Activated T-cell treated with anti-CD3 and anti-CD28 coated beads, Interleukin-2, amount 50 U/mL, for 4 hours (primary cell): ENCODE measurements around the gene KRT2. TPM values are rescaled to one million over a fixed set of nuclear protein-coding genes. Genes with fewer than 3 reads are reported as not detected.

Source experiments
- ATAC-seq, 2 donors: fragments of 200-7000 bp; cut with Tn5 transposase; one replicate each; pipeline ENCODE4 v1.10.0; 2021
- DNase-seq: peaks from one replicate; pipeline ENCODE4 v3.0.0-alpha.2; 2020
- H3K27me3 Mint-ChIP-seq: one replicate; pipeline ENCODE4 v1.8.0; 2021; ENCODE audit warnings: low read depth, mixed read lengths
- H3K36me3 Mint-ChIP-seq: one replicate; pipeline ENCODE4 v1.8.0; 2022; ENCODE audit warnings: mixed read lengths; ENCODE audit not compliant: insufficient read depth
- H3K4me1 Mint-ChIP-seq: one replicate; pipeline ENCODE4 v1.8.0; 2021; ENCODE audit warnings: low read depth, mixed read lengths
- H3K4me3 Mint-ChIP-seq: one replicate; pipeline ENCODE4 v1.8.0; 2021; ENCODE audit warnings: mild to moderate bottlenecking, moderate library complexity, mixed read lengths
- H3K9me3 Mint-ChIP-seq: one replicate; pipeline ENCODE4 v1.8.0; 2021; ENCODE audit warnings: mixed read lengths
- total RNA-seq, 3 donors: library from RNA; stranded (reverse); gene quantifications; one replicate each; pipeline ENCODE4 v1.2.1, GENCODE V29; 2021

Gene KRT2
- total RNA-seq, 3 donors from 2014 or later = not detected

DNA sequence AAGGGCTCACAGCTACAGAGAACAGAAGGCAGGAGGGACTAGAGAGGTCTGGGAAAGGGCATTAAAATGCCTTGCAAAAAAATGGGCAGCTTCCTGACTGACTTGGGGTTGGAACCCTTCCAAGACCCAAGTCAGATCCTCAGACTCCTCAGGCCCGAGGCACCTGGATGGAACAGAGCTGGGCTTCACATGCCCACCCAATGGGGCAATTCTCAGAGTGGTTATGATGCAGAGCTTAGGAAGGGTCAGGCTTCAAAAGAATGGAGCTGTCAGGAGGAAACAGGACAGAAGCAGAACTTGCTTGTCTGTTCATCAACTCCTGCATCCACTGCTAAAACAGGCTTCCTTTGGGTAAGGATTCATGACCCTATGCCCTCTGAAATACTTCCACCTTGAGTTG lies 37.9 kb upstream of the KRT2 start:
- ATAC-seq (no peak), DNase-seq (no peak)
- Mint-ChIP-seq H3K27me3 (peaks cover 4% of the 10 kb centered on the region), H3K9me3 (no peaks in the 10 kb centered on the region), H3K4me1 (peaks cover 45% of the 10 kb centered on the region), H3K36me3 (no peaks in the 10 kb centered on the region), H3K4me3 (no peak overlapping the region)

GRCh38 chr12:52689239-52689638 lies 37.2 kb upstream of the KRT2 start:
- ATAC-seq = no peak
- DNase-seq = no peak

DNA sequence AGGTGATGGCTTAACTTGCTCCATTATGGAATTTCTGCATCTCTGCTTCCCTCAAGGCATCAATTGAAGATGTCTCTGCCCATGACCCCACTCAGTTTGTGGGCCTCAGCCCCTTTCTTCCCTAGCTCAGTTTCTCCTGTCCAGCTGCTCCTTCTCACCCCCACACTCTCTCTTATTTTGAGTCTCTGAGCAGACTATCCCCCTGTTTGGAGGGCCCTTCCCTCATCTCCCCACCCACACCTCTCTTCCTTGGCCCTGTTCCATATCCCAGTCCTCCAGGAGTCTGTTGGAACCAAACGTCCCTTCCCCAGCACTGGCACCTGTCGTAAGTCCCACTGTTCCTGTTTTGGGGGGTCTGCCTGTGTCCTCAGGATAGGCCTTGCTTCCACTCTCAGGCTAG lies 36.5 kb upstream of the KRT2 start:
- H3K36me3 Mint-ChIP-seq = no peaks in the 10 kb centered on the region
- ATAC-seq (no peak), DNase-seq (no peak)
- H3K27me3 Mint-ChIP-seq = peaks cover 4% of the 10 kb centered on the region
- H3K9me3 Mint-ChIP-seq = no peaks in the 10 kb centered on the region
- H3K4me3 Mint-ChIP-seq = no peak overlapping the region
- peaks cover 49% of the 10 kb centered on the region for H3K4me1 Mint-ChIP-seq

More at GRCh38 chr12:52689239-52689638, 37.2 kb upstream of the KRT2 start:
- Mint-ChIP-seq H3K4me1 (peaks cover 45% of the 10 kb centered on the region), H3K27me3 (peaks cover 4% of the 10 kb centered on the region), H3K9me3 (no peaks in the 10 kb centered on the region), H3K4me3 (no peak overlapping the region), H3K36me3 (no peaks in the 10 kb centered on the region)

DNA sequence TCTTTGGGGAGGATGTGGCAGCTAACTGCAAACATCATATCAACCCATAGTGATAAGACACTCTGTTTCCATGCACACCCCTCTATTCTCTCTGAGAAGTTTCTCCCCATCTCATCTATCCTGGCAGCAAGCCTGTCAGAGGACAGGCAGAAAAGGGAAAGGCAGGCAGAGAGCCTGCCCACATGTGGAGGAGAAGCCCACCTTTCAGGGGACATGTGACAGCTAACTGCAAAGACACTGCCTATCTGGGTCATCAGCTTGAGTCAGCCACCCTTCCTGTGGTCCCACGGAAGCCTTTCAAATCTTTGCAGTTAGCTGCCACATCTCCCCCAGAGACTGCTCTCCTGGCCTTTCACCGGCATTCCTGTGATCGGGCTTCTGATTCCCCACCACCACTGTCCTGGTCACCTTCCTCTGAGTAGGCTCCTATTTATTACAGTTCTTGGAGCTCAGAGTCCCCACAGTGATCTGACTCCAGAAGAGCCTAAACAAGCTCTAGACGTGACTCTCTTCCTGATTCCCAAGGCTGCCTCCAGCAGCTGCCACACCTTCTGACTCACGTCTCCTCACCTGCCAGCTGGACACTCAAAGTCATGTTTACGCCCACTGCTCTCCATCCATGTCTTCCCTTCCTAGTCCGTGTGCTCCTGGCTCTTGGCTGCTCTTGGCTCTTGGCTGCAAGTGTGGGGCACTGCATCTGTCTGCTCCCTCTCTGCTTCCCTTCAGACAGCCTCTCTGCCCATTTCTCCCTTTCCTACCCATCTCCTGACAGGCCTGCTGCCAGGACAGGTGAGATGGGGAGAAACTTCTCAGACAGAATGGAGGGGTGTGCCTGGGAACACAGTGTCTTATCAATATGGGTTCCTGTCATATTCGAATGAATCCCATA lies 35.7 kb upstream of the KRT2 start:
- Mint-ChIP-seq H3K4me3 (no peak overlapping the region), H3K36me3 (no peaks in the 10 kb centered on the region), H3K27me3 (no peaks in the 10 kb centered on the region), H3K9me3 (no peaks in the 10 kb centered on the region), H3K4me1 (peaks cover 44% of the 10 kb centered on the region)
- DNase-seq (no peak), ATAC-seq (no peak)

DNA sequence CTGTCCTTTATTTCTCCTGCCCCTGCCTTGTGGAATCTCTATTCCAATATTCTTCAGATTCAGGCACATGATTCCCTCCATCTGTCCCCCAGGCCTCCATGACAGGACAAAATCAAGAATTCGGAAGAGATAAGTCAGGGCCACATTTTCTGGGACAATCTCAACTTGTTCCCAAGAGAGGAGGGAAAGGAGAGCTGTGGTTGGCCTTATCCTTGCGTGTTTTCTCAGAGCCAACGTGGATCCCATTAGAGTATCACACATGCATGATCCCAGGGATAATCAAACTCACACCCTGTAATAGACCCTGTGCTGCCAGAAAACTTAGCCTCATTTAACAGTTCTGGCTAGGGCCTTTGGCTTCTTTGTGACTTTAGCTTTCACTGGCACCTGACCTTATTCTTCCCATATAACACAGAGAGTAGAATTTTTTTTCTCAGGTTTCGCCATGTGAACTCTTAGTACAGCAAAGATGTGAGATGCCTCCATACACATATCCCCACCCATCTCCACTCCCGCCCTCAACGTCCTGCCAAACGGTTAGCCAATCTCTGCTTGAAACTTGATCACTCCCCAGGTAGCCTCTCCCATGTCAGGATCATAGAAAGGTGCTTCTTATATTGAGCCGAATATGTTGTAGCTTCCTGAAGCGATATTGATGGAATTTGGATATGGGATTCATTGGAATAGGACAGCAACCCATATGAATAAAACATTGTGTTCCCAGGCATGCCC lies 34.9 kb upstream of the KRT2 start:
- Mint-ChIP-seq H3K4me3 (no peak overlapping the region), H3K9me3 (no peaks in the 10 kb centered on the region), H3K36me3 (no peaks in the 10 kb centered on the region)

GRCh38 chr12:52686063-52686462 lies 34.1 kb upstream of the KRT2 start:
- DNase-seq = no peak
- Mint-ChIP-seq H3K36me3 (no peaks in the 10 kb centered on the region), H3K4me3 (no peak overlapping the region), H3K9me3 (no peaks in the 10 kb centered on the region), H3K4me1 (peaks cover 45% of the 10 kb centered on the region), H3K27me3 (no peaks in the 10 kb centered on the region)
- ATAC-seq = no peak

More for the DNA sequence above, 34.9 kb upstream of the KRT2 start:
- ATAC-seq = no peak
- DNase-seq = no peak
- Mint-ChIP-seq H3K27me3 (no peaks in the 10 kb centered on the region), H3K4me1 (peaks cover 45% of the 10 kb centered on the region)

- H3K27me3 Mint-ChIP-seq = no peaks in the 10 kb centered on the region
- no peaks in the 10 kb centered on the region for H3K36me3 Mint-ChIP-seq
- H3K4me1 Mint-ChIP-seq = peaks cover 46% of the 10 kb centered on the region
- no peak overlapping the region for H3K4me3 Mint-ChIP-seq
- no peak for ATAC-seq
- no peaks in the 10 kb centered on the region for H3K9me3 Mint-ChIP-seq
- no peak for DNase-seq
Observed at GRCh38 chr12:52685406-52685890, 33.4 kb upstream of the KRT2 start.

DNA sequence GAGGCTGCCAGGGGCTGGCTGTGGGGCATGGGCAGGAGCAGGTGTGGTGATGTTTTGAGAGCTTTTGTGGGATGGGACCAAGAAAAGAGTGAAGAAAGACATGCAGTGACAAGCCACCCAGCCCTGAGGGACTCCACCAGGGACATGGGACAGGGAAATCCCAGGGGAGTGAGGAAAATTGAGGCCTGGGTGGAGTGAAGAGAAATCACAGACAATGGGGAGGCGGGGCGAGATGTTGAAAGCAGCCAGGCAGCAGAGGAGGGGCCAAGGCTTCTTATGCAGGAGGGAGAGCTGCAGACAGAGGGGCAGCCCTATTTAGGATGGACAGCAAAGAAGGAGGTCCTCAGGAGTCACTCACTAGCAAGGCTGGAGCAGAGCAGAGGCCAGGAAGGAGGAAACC lies 32.4 kb upstream of the KRT2 start:
- no peak overlapping the region for H3K4me3 Mint-ChIP-seq
- ATAC-seq (no peak), DNase-seq (no peak)
- peaks cover 43% of the 10 kb centered on the region for H3K4me1 Mint-ChIP-seq
- no peaks in the 10 kb centered on the region for H3K27me3 Mint-ChIP-seq
- no peaks in the 10 kb centered on the region for H3K36me3 Mint-ChIP-seq
- no peaks in the 10 kb centered on the region for H3K9me3 Mint-ChIP-seq

GRCh38 chr12:52683575-52684300 lies 31.7 kb upstream of the KRT2 start:
- DNase-seq (no peak), ATAC-seq (no peak)
- H3K9me3 Mint-ChIP-seq = no peaks in the 10 kb centered on the region
- peaks cover 45% of the 10 kb centered on the region for H3K4me1 Mint-ChIP-seq
- H3K4me3 Mint-ChIP-seq = no peak overlapping the region
- H3K36me3 Mint-ChIP-seq = no peaks in the 10 kb centered on the region
- no peaks in the 10 kb centered on the region for H3K27me3 Mint-ChIP-seq

GRCh38 chr12:52682938-52683574 lies 31.0 kb upstream of the KRT2 start:
- H3K4me1 Mint-ChIP-seq = peaks cover 44% of the 10 kb centered on the region
- no peaks in the 10 kb centered on the region for H3K9me3 Mint-ChIP-seq

DNA sequence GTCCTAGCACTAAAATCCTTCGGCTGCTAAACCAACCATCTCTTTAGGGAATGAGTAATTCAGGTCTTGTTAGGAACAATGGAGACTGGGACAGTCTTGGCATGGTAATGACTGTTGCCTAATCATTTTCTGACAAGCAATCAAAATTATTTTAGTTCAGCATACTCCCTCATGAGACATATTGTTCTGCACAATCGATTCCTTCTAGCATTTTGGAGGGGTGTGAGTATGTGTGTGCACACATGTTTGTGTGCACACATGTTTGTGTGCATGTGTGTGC lies 30.3 kb upstream of the KRT2 start:
- Mint-ChIP-seq H3K4me1 (peaks cover 40% of the 10 kb centered on the region), H3K4me3 (no peak overlapping the region), H3K36me3 (no peaks in the 10 kb centered on the region), H3K27me3 (no peaks in the 10 kb centered on the region), H3K9me3 (no peaks in the 10 kb centered on the region)
- DNase-seq (no peak), ATAC-seq (no peak)

More at GRCh38 chr12:52682938-52683574, 31.0 kb upstream of the KRT2 start:
- Mint-ChIP-seq H3K36me3 (no peaks in the 10 kb centered on the region), H3K4me3 (no peak overlapping the region), H3K27me3 (no peaks in the 10 kb centered on the region)
- no peak for DNase-seq
- ATAC-seq = no peak

GRCh38 chr12:52681526-52682380 lies 29.7 kb upstream of the KRT2 start:
- DNase-seq (peak; percentile 15), ATAC-seq (peak; percentile 61 to 78)
- H3K4me3 Mint-ChIP-seq = no peak overlapping the region
- H3K4me1 Mint-ChIP-seq = peaks cover 38% of the 10 kb centered on the region
- H3K9me3 Mint-ChIP-seq = no peaks in the 10 kb centered on the region
- H3K36me3 Mint-ChIP-seq = no peaks in the 10 kb centered on the region
- no peaks in the 10 kb centered on the region for H3K27me3 Mint-ChIP-seq

GRCh38 chr12:52680363-52680762 lies 28.4 kb upstream of the KRT2 start, which contains the start of gene KRT1:
TSS of gene KRT1 (minus strand) at chr12:52680407. CDS start at chr12:52680348, 59 bp downstream.
- ATAC-seq (no peak), DNase-seq (no peak)
- H3K4me3 Mint-ChIP-seq = no peak within 1 kb of the TSS
- peaks cover 2% of the 10 kb centered on the region for H3K27me3 Mint-ChIP-seq
- no peaks in the 10 kb centered on the region for H3K36me3 Mint-ChIP-seq
- H3K9me3 Mint-ChIP-seq = no peaks in the 10 kb centered on the region
- peaks cover 46% of the 10 kb centered on the region for H3K4me1 Mint-ChIP-seq
